ENCODE measurements around the gene CCL8. TPM values are rescaled to one million over a fixed set of nuclear protein-coding genes. Genes with fewer than 3 reads are reported as not detected.

CCL8 gene
- total RNA-seq, 2 donors from 2014 or later: not detected

DNA sequence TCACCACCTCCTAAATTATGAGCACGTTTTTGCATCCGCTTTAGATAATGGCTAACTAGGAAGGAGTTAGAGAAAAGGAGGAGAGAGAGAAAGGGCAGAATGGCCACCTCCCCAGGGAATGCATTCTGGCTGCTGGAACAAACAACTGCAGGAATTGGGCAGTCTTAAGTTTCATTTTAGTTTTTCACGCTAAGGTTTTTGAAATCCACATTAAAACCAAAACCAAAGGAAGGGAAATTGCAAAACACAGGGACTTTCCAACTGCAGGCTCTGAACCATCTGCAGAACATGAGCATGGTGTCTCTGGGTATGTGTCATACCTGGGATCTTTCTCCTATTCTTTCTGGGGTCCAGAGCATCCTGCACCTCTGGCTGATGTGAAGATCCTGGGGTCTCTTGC, 12.1 kb upstream of the CCL8 start:
- Histone ChIP-seq H3K4me3 (ENCODE audit: low read length) (no peak overlapping the region), H3K9me3 (ENCODE audit: control insufficient read depth, low read length) (peaks cover 13% of the 10 kb centered on the region), H3K27me3 (ENCODE audit: control insufficient read depth, insufficient read depth, low read length, poor library complexity, severe bottlenecking) (no peaks in the 10 kb centered on the region), H3K36me3 (ENCODE audit: control insufficient read depth, insufficient read depth, low read length) (no peaks in the 10 kb centered on the region), H3K9ac (ENCODE audit: extremely low read depth, low read length, poor library complexity, severe bottlenecking) (no peak overlapping the region), H3K4me1 (ENCODE audit: control insufficient read depth, insufficient read depth, low read length) (no peaks in the 10 kb centered on the region), H3K27ac (ENCODE audit: low read depth, low read length) (no peak overlapping the region)
- Mint-ChIP-seq H3K27ac (no peak overlapping the region), H3K9me3 (peaks cover 9% of the 10 kb centered on the region), H3K4me1 (peaks cover 12% of the 10 kb centered on the region), H3K4me3 (no peak overlapping the region), H3K36me3 (ENCODE audit: low read depth) (peaks cover 3% of the 10 kb centered on the region), H3K27me3 (ENCODE audit: insufficient read depth) (peaks cover 4% of the 10 kb centered on the region)
- DNase-seq: no peak
- WGBS, 2 experiments (ENCODE audit: insufficient coverage in 1 of 2, insufficient read length in 1 of 2): 80 to 100% methylated on average over 1 to 3 of the region's 3 CpGs
- TF ChIP-seq, protein P1, sequence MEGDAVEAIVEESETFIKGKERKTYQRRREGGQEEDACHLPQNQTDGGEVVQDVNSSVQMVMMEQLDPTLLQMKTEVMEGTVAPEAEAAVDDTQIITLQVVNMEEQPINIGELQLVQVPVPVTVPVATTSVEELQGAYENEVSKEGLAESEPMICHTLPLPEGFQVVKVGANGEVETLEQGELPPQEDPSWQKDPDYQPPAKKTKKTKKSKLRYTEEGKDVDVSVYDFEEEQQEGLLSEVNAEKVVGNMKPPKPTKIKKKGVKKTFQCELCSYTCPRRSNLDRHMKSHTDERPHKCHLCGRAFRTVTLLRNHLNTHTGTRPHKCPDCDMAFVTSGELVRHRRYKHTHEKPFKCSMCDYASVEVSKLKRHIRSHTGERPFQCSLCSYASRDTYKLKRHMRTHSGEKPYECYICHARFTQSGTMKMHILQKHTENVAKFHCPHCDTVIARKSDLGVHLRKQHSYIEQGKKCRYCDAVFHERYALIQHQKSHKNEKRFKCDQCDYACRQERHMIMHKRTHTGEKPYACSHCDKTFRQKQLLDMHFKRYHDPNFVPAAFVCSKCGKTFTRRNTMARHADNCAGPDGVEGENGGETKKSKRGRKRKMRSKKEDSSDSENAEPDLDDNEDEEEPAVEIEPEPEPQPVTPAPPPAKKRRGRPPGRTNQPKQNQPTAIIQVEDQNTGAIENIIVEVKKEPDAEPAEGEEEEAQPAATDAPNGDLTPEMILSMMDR (conservative IDR thresholded peaks at IDR 0.05): no peak

DNA sequence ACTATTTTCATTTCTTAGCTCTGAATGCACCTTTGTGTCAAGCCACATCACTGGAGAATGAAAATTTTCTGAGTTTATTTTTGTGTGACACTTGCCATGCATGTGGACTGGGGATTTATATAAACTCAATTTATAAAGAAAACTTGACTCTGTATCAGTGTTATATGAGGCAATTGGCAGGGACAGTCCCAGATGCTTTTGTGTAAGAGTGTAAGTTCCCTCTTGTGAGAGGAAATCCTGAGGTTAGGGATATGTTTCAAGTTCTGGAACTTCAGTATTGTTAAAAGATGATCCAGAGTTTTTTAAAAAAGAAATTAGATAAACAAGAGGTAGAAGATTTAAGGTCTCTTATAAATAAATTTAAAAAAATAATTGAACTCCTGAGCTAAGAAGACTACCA, 10.9 kb upstream of the CCL8 start:
- Histone ChIP-seq H3K27ac (ENCODE audit: low read depth, low read length) (no peak overlapping the region), H3K4me1 (ENCODE audit: control insufficient read depth, insufficient read depth, low read length) (no peaks in the 10 kb centered on the region), H3K4me3 (ENCODE audit: low read length) (no peak overlapping the region), H3K9ac (ENCODE audit: extremely low read depth, low read length, poor library complexity, severe bottlenecking) (no peak overlapping the region), H3K36me3 (ENCODE audit: control insufficient read depth, insufficient read depth, low read length) (no peaks in the 10 kb centered on the region), H3K9me3 (ENCODE audit: control insufficient read depth, low read length) (peaks cover 13% of the 10 kb centered on the region), H3K27me3 (ENCODE audit: control insufficient read depth, insufficient read depth, low read length, poor library complexity, severe bottlenecking) (no peaks in the 10 kb centered on the region)
- no peak for DNase-seq
- TF ChIP-seq, protein P1 (conservative IDR thresholded peaks at IDR 0.05): no peak
- H3K27ac Mint-ChIP-seq: no peak overlapping the region
- H3K36me3 Mint-ChIP-seq (ENCODE audit: low read depth): peaks cover 3% of the 10 kb centered on the region
- peaks cover 7% of the 10 kb centered on the region for H3K27me3 Mint-ChIP-seq (ENCODE audit: insufficient read depth)
- no peak overlapping the region for H3K4me3 Mint-ChIP-seq
- peaks cover 12% of the 10 kb centered on the region for H3K4me1 Mint-ChIP-seq
- H3K9me3 Mint-ChIP-seq: peaks cover 7% of the 10 kb centered on the region

GRCh38 chr17:34311291-34311690, 7.9 kb upstream of the CCL8 start:
- H3K36me3 ChIP-seq (ENCODE audit: control insufficient read depth, insufficient read depth, low read length): no peaks in the 10 kb centered on the region
- H3K4me1 Mint-ChIP-seq: peaks cover 7% of the 10 kb centered on the region
- H3K4me3 ChIP-seq (ENCODE audit: low read length): no peak overlapping the region
- no peak overlapping the region for H3K4me3 Mint-ChIP-seq
- no peaks in the 10 kb centered on the region for H3K9me3 ChIP-seq (ENCODE audit: control insufficient read depth, low read length)
- no peaks in the 10 kb centered on the region for H3K4me1 ChIP-seq (ENCODE audit: control insufficient read depth, insufficient read depth, low read length)
- no peak overlapping the region for H3K9ac ChIP-seq (ENCODE audit: extremely low read depth, low read length, poor library complexity, severe bottlenecking)
- H3K27ac ChIP-seq (ENCODE audit: low read depth, low read length): no peak overlapping the region
- WGBS, 2 experiments (ENCODE audit: insufficient coverage in 1 of 2, insufficient read length in 1 of 2): 88 to 100% methylated on average over 3 to 7 of the region's 7 CpGs
- peaks cover 20% of the 10 kb centered on the region for H3K27me3 Mint-ChIP-seq (ENCODE audit: insufficient read depth)
- DNase-seq: no peak
- H3K36me3 Mint-ChIP-seq (ENCODE audit: low read depth): no peaks in the 10 kb centered on the region
- H3K27me3 ChIP-seq (ENCODE audit: control insufficient read depth, insufficient read depth, low read length, poor library complexity, severe bottlenecking): no peaks in the 10 kb centered on the region
- H3K9me3 Mint-ChIP-seq: no peaks in the 10 kb centered on the region
- TF ChIP-seq, protein P1 (conservative IDR thresholded peaks at IDR 0.05): no peak
- no peak overlapping the region for H3K27ac Mint-ChIP-seq
